NCI-H345 treated with DMSO at 0.1 percent for 48 hours (cell line): ENCODE measurements around the gene SLF2.

Experiments
- DNase-seq: peaks from one replicate; lab custom pipeline; 2025; ENCODE audit not compliant: unreplicated experiment; lab: John Stamatoyannopoulos, UW

SLF2 gene

GRCh38 chr10:100998991-100999741 lies 86.4 kb downstream of the SLF2 start:
- peak; percentile 24 for DNase-seq

DNA sequence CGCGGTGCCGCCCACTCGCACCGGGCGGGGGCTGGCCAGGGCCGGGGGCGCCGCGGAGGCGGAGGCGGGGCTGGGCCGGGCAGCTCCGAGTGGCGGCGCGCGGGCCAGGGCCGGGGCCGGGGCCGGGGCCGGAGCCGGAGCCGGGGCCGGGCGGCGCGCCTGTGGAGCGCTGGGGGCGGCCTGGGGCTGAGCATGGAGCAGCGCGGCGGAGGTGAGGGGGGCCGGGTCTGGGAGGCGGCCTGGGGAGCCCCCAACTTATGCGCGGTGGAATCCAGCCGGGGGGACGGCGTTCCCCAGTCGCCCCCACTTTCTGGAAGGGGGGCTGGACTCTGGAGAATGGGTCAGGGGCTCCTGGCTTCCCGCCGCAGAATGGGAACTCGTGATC lies 87.0 kb downstream of the SLF2 start, which contains the start of gene LZTS2:
TSS of gene LZTS2 (plus strand) at position 67 of the 385 bp plus-strand sequence. CDS start 2,731 bp downstream, outside the sequence.
- no peak for DNase-seq

DNA sequence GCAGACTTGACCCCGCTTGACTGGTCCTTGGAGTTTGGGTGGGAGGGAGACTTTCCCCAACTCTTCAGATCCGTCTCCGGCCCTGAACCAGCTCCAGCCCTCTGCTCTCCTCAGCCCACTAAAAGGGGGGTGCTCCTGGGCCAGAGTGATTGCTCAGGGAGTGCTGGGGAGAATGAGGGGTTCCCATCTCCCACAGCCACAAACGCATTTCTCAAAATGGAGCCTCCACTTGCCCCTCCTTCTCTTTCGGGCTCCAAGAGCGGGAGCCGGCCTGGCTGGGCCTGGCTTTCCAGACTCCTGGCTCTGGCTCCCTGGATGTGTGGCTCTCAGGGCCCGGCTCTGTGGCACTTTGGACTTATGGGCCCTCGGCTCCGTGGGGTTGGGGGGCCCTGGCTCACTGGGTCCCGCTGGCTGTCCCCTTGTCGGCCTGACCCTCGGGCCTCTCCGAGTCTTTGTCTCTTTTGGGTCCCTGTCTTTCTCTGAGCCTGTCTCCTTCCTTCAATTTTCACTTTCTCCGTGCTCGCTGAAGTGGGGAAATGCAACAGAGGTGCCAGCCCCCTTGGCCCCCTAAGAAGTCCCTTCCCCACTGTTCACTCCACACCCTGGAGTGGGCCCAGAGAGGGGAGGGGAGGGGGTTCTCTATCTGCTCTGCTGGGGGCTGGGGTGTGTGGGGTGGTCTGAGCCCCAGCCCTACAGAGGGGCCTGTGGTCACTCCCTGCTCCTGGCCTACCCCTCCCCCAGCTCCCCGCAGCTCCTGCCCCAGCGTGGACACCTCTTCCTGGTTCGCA lies 87.6 kb downstream of the SLF2 start:
- DNase-seq, result no peak

DNA sequence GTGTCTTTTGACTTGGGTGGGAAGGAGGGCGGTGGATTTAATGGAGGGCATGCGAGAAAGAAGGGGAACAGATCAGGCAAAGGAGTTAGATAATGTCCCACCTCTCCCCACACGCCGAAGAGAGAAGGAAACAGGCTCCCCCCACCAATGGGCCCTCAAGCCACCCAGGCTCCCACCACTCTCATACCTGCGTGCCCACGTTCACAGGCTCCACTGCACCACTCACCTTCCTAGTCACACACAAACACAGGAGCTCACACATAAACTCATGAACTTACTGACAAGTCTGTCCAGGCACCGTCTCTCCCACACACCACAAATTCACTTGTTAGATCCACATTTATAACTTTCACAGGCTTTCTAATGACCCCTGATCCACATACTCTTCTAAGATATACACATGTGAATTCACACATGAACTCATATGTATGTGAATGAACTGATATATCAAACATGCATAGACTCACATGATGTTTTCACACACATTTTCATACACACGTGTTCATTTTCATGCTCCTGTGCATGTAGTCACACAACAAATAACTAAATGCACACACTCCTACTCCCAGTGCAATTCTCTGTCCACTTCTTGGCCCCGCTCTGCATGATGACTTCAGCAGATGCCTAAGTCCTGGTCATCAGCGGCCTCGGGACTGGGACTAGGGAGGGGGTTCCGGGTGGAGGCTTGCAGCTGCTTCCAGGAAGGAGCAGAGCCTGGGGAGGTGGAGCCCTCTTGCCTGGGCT lies 88.3 kb downstream of the SLF2 start:
- DNase-seq, result no peak

DNA sequence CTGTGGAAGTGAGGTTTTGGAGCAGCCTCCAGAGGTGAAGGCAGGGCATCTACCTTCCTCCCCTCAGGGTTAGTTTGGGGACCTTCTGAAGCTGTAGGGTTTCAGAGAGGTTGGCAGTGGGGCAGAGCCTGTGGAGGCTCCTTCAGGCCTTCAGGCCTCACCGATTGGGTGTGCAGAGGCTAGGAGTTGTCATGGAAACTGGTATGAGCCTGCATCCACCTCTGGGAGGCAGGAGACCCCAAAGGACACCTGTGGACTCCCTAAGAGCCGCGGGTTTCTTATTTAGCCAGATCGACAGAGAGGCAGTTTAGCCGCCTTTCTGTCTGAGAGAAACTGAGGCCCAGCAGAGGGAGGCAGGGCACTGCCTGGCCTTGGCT lies 88.9 kb downstream of the SLF2 start:
- no peak for DNase-seq

GRCh38 chr10:101002456-101002855 lies 89.7 kb downstream of the SLF2 start:
- no peak for DNase-seq

DNA sequence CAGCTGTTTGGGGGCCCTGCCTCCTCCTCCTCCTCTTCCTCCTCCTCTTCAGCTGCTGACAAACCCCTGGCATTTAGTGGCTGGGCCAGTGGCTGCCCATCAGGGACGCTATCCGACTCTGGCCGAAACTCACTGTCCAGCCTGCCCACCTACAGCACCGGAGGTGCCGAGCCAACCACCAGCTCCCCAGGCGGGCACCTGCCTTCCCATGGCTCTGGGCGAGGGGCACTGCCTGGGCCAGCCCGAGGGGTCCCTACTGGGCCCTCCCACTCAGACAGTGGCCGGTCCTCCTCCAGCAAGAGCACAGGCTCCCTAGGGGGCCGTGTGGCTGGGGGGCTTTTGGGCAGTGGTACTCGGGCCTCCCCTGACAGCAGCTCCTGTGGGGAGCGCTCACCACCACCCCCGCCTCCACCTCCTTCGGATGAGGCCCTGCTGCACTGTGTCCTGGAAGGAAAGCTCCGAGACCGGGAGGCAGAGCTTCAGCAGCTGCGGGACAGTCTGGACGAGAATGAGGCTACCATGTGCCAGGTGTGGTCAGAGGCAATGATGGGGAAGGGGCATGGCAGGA lies 91.0 kb downstream of the SLF2 start:
- no peak for DNase-seq

DNA sequence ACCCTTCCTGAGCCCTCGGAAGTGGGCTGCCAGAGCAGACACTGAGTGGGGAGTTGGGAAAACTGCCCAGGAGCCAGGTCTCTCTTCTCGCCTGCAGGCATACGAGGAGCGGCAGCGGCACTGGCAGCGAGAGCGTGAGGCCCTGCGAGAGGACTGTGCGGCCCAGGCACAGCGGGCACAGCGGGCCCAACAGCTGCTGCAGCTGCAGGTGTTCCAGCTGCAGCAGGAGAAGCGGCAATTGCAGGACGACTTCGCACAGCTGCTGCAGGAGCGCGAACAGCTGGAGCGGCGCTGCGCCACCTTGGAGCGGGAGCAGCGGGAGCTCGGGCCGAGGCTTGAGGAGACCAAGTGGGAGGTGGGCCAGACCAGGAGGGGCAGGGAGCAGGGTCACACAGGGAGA lies 92.6 kb downstream of the SLF2 start:
- DNase-seq, result no peak

DNA sequence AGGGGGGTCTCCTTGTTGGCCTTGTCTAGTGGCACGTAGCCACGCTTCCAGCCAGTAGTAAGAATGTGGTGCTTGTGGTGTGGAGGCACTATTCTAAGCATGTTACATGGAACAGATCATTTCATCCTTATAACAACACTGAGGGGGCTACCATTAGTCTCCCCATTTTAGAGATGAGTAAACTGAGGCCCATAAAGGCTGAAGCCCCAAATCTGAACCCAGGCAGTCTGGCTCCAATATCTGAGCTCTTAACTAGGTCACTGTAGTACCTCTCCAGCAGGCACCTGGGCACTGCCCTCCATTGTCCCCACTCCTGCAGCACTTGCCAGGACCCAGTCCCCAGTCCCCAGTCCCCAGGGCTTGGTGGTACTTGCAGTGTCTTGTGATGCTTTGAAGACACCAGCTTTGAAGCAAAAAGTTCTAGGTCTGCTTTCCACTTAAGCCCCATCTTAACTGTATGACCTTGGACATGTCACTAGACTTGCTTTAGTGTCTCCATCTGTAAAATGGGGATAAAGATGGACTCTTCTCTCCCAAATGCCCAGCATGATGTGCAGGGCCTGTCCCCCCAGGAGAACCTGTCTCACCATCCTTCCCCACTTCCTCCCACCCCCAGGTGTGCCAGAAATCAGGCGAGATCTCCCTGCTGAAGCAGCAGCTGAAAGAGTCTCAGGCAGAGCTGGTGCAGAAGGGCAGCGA lies 93.3 kb downstream of the SLF2 start:
- DNase-seq, result no peak

DNA sequence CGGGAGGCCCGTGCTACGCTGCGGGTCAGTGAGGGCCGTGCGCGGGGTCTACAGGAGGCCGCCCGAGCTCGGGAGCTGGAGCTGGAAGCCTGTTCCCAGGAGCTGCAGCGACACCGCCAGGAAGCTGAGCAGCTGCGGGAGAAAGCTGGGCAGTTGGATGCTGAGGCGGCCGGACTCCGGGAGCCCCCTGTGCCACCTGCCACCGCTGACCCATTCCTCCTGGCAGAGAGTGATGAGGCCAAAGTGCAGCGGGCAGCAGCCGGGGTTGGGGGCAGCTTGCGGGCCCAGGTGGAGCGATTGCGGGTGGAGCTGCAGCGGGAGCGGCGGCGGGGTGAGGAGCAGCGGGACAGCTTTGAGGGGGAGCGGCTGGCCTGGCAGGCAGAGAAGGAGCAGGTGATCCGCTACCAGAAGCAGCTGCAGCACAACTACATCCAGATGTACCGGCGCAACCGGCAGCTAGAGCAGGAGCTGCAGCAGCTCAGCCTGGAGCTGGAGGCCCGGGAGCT lies 93.9 kb downstream of the SLF2 start:
- no peak for DNase-seq

- DNase-seq, result no peak
Measured at GRCh38 chr10:101007099-101007711, 94.4 kb downstream of the SLF2 start.

DNA sequence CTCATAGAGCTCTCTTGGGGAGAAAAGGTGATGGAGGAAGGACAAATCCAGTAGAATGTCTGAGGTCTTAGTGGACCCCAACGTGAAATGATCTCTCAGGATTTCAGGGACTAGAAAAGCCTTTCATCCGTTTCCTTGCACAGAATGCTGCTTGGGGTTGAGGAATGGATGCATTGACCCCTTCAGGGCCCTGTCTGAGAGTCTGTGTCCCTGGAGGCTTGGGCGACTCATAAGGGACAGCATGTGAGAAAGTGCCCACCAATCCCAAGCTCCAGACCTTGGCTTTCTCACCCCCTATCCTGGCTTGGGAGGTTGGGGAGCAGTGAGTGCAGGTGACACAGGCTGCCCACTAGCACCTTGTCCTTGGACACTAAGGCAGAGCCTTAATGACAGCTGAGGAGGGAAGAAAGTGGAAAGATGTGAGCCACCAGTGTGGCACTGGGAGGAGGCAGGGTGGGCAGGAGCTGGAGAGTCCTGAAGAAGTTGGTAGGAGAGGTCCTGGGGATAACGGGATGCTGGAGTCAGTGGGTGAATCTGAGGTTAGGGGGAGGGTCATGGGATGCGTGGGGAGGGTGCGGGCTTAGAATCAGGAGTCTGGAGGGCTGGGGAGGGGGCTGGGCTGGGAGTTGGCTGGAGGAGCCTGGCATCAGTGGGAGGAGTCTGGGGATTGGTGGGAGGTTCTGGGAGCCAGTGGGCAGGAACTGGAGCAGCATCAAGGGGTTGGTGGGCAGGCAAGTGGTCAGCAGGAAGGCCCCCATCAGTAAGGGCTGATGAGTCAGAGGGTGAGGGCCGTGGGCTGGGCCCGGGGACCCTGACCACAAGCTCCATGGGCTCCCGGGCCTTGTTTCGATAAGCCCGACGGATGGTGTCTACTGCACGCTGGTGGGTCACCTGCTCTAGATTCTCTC lies 95.4 kb downstream of the SLF2 start:
- DNase-seq, result no peak

DNA sequence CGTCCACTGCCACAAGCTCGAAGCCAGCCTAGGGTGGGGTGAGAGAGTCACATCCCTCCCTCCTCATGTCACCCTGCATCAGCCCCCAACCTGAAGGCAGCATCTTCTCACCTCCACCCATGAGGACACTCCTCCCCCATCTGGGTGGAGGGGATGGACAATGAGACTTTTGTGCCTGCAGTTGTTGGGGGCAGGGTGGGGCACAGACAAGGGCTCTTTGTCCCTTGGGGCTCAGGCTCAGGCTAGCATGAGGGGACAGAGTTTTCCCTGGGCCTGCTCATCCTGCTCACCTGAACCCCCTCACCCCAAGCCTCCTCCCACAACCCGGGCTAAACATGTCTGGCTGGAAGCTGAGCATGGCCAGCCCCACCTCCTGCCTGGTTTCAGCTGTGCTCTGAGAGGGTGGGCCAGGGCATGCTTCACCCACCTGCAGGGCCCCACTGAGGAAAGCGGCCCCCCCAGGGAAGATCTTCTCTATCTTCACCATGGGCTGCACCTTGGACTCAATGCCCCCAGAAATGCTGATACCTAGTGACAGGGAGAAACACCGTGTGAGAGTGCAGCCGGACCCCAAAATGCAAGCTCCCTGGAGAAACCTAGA lies 96.2 kb downstream of the SLF2 start:
- DNase-seq, result no peak

GRCh38 chr10:101010329-101010728 lies 97.6 kb downstream of the SLF2 start:
- DNase-seq, result no peak

DNA sequence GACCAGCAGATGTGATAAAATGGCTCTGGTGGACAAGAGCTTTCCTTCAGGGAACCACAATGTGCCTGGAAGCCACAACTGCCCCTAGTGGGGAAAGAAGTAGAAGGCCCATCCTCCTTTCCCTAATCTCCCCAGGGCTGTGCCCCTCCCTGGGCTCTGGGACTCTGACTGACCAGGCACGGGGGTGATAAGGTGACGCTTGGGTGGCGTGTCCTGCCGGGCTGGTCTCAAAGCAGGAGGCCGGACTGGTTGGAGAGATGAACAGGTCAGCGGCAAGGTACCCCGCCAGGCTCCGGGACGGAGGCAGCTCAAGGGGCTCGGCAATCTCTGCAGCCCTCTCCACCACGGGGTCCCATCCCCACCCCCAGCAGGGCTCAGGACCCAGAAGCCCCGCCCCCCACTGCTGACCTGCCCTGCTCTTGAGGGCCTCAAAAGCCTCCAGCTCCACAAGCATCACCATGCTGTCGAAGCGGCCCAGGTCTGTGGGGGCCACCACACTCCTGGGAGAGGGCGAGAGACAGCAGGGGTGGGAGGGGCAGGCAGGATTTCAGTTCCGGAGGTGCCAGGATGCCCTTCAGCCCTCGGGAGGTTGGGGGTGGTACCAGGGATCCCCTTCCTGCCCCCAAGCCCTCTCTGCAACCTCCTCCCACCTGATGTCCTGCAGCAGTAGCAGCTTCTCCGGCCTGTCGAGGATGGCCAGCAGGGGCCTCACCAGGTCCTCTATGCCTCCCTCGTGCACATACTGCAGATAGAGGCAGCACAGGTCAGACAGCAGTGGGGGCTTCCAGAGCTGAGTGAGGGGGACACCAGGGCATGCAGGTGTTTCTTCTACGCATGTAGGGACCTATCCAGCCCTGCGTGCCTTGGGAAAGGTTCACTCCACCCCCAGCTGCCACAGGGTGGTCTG lies 99.0 kb downstream of the SLF2 start:
- DNase-seq, result no peak

- DNase-seq, result peak; percentile 49
Measured at GRCh38 chr10:101012525-101013364, 100.0 kb downstream of the SLF2 start.

- no peak for DNase-seq
Measured at GRCh38 chr10:101013365-101013825, 100.6 kb downstream of the SLF2 start.
